SK-N-SH treated with all-trans-retinoic acid at 6 μM for 48 hours (cell line): ENCODE data around the gene CYB5B.

Experiments
- ATAC-seq: fragments of 200-7000 bp; cut with Tn5 transposase; 3 replicates; pipeline ENCODE4 v1.9.1; 2020; ENCODE audit warnings: mild to moderate bottlenecking, moderate library complexity
- ARNTL ChIP-seq: fragments of 450-650 bp; formaldehyde crosslinking; IDR thresholded peaks from 2 replicates; pipeline ENCODE4 v1.5.0; 2020; ENCODE audit warnings: low read depth, mild to moderate bottlenecking, moderate library complexity, borderline replicate concordance
- BACH2 ChIP-seq: fragments of 250-450 bp; sonication (Bioruptor Pico); IDR thresholded peaks from 2 replicates; pipeline ENCODE4 v1.9.0; 2021; ENCODE audit warnings: mild to moderate bottlenecking, borderline replicate concordance
- ESRRG ChIP-seq: fragments of 250-450 bp; sonication (Bioruptor Pico); IDR thresholded peaks from 2 replicates; pipeline ENCODE4 v1.6.1; 2021; ENCODE audit warnings: mild to moderate bottlenecking
- GLIS3 ChIP-seq: fragments of 250-450 bp; sonication (Bioruptor Pico); IDR thresholded peaks from 2 replicates; pipeline ENCODE4 v1.5.0; 2020; ENCODE audit warnings: mild to moderate bottlenecking, moderate library complexity
- ISL1 ChIP-seq: fragments of 250-450 bp; sonication (Bioruptor Pico); IDR thresholded peaks from 2 replicates; pipeline ENCODE4 v2.1.2; 2022; ENCODE audit warnings: mild to moderate bottlenecking, moderate library complexity
- OSR1 ChIP-seq: fragments of 250-450 bp; sonication (Bioruptor Pico); IDR thresholded peaks from 2 replicates; pipeline ENCODE4 v1.8.0; 2022; ENCODE audit warnings: moderate library complexity, mild to moderate bottlenecking, inconsistent platforms
- PPARA ChIP-seq: fragments of 250-450 bp; sonication (Bioruptor Pico); IDR thresholded peaks from 2 replicates; pipeline ENCODE4 v1.5.0; 2020; ENCODE audit warnings: mild to moderate bottlenecking, borderline replicate concordance
- RARB ChIP-seq: fragments of 250-450 bp; sonication (Bioruptor Pico); IDR thresholded peaks from 2 replicates; pipeline ENCODE4 v1.8.0; 2021; ENCODE audit warnings: mild to moderate bottlenecking, moderate library complexity
- SNAI2 ChIP-seq: fragments of 250-450 bp; sonication (Bioruptor Pico); IDR thresholded peaks from 2 replicates; pipeline ENCODE4 v1.5.0; 2020; ENCODE audit warnings: mild to moderate bottlenecking, moderate library complexity
- TCF4 ChIP-seq: fragments of 250-450 bp; sonication (Bioruptor Pico); IDR thresholded peaks from 2 replicates; pipeline ENCODE4 v1.8.0; 2021; ENCODE audit warnings: mild to moderate bottlenecking, moderate library complexity, borderline replicate concordance
- TOX ChIP-seq: fragments of 250-450 bp; sonication (Bioruptor Pico); IDR thresholded peaks from 2 replicates; pipeline ENCODE4 v1.8.0; 2021; ENCODE audit warnings: mild to moderate bottlenecking, moderate library complexity, borderline replicate concordance
- TSHZ2 ChIP-seq: fragments of 250-450 bp; sonication (Bioruptor Pico); IDR thresholded peaks from 2 replicates; pipeline ENCODE4 v1.5.0; 2020; ENCODE audit warnings: mild to moderate bottlenecking, moderate library complexity
- ZC3H10 ChIP-seq: fragments of 250-450 bp; sonication (Bioruptor Pico); IDR thresholded peaks from 2 replicates; pipeline ENCODE4 v1.5.1; 2021; ENCODE audit warnings: mild to moderate bottlenecking, moderate library complexity
- ZFP3 ChIP-seq: fragments of 250-450 bp; sonication (Bioruptor Pico); IDR thresholded peaks from 2 replicates; pipeline ENCODE4 v1.5.0; 2020; ENCODE audit warnings: mild to moderate bottlenecking, moderate library complexity
- ZFP30 ChIP-seq: fragments of 450-650 bp; formaldehyde crosslinking; IDR thresholded peaks from 2 replicates; pipeline ENCODE4 v1.5.0; 2022; ENCODE audit warnings: mild to moderate bottlenecking, moderate library complexity
- ZNF565 ChIP-seq: fragments of 450-650 bp; formaldehyde crosslinking; conservative IDR thresholded peaks from 2 replicates; pipeline ENCODE4 v1.5.0; 2020; ENCODE audit warnings: low read depth, mild to moderate bottlenecking, moderate library complexity
- ZNF8 ChIP-seq: fragments of 450-650 bp; formaldehyde crosslinking; IDR thresholded peaks from 2 replicates; pipeline ENCODE4 v1.5.0; 2020; ENCODE audit warnings: mild to moderate bottlenecking, moderate library complexity
- TF ChIP-seq, protein P1 (sequence below): fragments of 250-450 bp; sonication (Bioruptor Pico); IDR thresholded peaks from 2 replicates; pipeline ENCODE4 v1.8.0; 2021; ENCODE audit warnings: low read depth, mild to moderate bottlenecking, moderate library complexity, borderline replicate concordance
- TF ChIP-seq, protein P2 (sequence below): fragments of 250-450 bp; sonication (Bioruptor Pico); IDR thresholded peaks from 2 replicates; pipeline ENCODE4 v1.5.1; 2020; ENCODE audit warnings: low read depth, mild to moderate bottlenecking, moderate library complexity
- TF ChIP-seq, protein P3 (sequence below): fragments of 250-450 bp; sonication (Bioruptor Pico); IDR thresholded peaks from 2 replicates; pipeline ENCODE4 v1.5.1; 2021; ENCODE audit warnings: mild to moderate bottlenecking, moderate library complexity
- TF ChIP-seq, protein P4 (sequence below): fragments of 250-450 bp; sonication (Bioruptor Pico); IDR thresholded peaks from 2 replicates; pipeline ENCODE4 v1.8.0; 2020; ENCODE audit warnings: mild to moderate bottlenecking, moderate library complexity, borderline replicate concordance

Gene CYB5B

GRCh38 chr16:69494991-69495392 lies 70.6 kb downstream of the CYB5B start:
- TF ChIP-seq SNAI2 (CRISPR knock-in tag) (no peak), ZC3H10 (CRISPR knock-in tag) (no peak), OSR1 (CRISPR knock-in tag) (no peak), GLIS3 (CRISPR knock-in tag) (no peak), ZNF8 (CRISPR knock-in tag) (no peak), ARNTL (CRISPR knock-in tag) (no peak), ISL1 (CRISPR knock-in tag) (no peak), RARB (no peak), ESRRG (CRISPR knock-in tag) (no peak), ZFP3 (no peak), TOX (CRISPR knock-in tag) (no peak), ZNF565 (CRISPR knock-in tag) (no peak), BACH2 (CRISPR knock-in tag) (no peak), TSHZ2 (CRISPR knock-in tag) (no peak), PPARA (no peak), ZFP30 (CRISPR knock-in tag) (no peak)
- TF ChIP-seq, protein P1, sequence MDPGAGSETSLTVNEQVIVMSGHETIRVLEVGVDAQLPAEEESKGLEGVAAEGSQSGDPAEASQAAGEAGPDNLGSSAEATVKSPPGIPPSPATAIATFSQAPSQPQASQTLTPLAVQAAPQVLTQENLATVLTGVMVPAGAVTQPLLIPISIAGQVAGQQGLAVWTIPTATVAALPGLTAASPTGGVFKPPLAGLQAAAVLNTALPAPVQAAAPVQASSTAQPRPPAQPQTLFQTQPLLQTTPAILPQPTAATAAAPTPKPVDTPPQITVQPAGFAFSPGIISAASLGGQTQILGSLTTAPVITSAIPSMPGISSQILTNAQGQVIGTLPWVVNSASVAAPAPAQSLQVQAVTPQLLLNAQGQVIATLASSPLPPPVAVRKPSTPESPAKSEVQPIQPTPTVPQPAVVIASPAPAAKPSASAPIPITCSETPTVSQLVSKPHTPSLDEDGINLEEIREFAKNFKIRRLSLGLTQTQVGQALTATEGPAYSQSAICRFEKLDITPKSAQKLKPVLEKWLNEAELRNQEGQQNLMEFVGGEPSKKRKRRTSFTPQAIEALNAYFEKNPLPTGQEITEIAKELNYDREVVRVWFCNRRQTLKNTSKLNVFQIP (CRISPR knock-in tag) = no peak
- TF ChIP-seq, protein P2, sequence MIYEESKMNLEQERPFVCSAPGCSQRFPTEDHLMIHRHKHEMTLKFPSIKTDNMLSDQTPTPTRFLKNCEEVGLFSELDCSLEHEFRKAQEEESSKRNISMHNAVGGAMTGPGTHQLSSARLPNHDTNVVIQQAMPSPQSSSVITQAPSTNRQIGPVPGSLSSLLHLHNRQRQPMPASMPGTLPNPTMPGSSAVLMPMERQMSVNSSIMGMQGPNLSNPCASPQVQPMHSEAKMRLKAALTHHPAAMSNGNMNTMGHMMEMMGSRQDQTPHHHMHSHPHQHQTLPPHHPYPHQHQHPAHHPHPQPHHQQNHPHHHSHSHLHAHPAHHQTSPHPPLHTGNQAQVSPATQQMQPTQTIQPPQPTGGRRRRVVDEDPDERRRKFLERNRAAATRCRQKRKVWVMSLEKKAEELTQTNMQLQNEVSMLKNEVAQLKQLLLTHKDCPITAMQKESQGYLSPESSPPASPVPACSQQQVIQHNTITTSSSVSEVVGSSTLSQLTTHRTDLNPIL (CRISPR knock-in tag) = no peak
- TF ChIP-seq, protein P3, sequence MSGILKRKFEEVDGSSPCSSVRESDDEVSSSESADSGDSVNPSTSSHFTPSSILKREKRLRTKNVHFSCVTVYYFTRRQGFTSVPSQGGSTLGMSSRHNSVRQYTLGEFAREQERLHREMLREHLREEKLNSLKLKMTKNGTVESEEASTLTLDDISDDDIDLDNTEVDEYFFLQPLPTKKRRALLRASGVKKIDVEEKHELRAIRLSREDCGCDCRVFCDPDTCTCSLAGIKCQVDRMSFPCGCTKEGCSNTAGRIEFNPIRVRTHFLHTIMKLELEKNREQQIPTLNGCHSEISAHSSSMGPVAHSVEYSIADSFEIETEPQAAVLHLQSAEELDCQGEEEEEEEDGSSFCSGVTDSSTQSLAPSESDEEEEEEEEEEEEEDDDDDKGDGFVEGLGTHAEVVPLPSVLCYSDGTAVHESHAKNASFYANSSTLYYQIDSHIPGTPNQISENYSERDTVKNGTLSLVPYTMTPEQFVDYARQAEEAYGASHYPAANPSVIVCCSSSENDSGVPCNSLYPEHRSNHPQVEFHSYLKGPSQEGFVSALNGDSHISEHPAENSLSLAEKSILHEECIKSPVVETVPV (CRISPR knock-in tag) = no peak
- TF ChIP-seq, protein P4, sequence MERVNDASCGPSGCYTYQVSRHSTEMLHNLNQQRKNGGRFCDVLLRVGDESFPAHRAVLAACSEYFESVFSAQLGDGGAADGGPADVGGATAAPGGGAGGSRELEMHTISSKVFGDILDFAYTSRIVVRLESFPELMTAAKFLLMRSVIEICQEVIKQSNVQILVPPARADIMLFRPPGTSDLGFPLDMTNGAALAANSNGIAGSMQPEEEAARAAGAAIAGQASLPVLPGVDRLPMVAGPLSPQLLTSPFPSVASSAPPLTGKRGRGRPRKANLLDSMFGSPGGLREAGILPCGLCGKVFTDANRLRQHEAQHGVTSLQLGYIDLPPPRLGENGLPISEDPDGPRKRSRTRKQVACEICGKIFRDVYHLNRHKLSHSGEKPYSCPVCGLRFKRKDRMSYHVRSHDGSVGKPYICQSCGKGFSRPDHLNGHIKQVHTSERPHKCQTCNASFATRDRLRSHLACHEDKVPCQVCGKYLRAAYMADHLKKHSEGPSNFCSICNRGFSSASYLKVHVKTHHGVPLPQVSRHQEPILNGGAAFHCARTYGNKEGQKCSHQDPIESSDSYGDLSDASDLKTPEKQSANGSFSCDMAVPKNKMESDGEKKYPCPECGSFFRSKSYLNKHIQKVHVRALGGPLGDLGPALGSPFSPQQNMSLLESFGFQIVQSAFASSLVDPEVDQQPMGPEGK (CRISPR knock-in tag) = no peak
- ATAC-seq = peak; percentile 54; the same call in 1 of the 3 replicates

DNA sequence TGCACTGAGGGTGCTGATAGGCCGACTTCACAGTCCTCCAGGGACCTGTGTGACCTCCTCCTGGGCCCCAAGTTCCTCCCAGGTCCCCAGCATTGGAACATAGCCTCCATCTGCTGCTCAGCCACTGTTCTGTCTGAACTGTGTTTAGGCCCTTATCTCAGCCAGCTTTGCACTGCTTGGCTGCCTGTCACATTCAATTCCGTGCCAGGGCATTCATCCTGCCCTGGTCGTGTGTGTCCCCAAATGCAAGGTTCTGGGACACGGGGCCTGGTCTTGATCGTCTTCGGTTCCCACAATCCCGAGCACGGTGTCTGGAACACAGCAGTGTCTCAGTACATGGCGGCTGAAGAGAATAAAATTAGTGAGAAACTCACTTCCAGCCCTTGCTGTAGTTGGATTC lies 71.4 kb downstream of the CYB5B start:
- TF ChIP-seq TSHZ2 (CRISPR knock-in tag) (0 out of 2 replicates have a peak, but pooled peaks have one; percentile 63), TCF4 (CRISPR knock-in tag) (peak; percentile 54; the same call in 1 of the 2 replicates), ZC3H10 (CRISPR knock-in tag) (no peak)
- ATAC-seq = peak; percentile 64
